ENCODE measurements around the gene SYT1. TPM values are rescaled to one million over a fixed set of nuclear protein-coding genes. Genes with fewer than 3 reads are reported as not detected.

Gene SYT1
- total RNA-seq, 1 donor from 2014 or later: 0.59 TPM

DNA sequence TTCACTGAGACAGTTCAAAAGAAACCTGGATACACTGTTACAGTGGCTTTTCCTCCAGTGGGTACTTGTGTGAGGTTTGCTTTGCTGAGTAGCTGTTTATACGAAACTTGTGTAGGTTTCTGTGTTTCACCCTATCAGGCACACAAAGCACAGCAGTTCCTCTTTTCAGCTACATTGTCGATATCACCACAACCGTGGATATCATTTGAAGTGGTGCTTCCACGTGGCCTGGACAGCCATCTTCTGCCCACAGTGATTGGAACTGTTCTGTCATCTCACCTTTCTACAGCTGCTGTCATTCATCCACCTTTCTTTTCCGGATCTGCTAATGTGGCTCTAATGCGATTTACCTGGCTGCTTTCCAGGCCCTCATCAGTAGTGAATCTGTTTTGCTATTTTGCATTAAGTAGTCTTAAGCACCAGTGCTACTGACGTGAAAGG lies 368.8 kb downstream of the SYT1 start:
- no peak for DNase-seq (ENCODE audit: extremely low spot score, unreplicated experiment)
- H3K9me3 Mint-ChIP-seq (ENCODE audit: unreplicated experiment): no peaks in the 10 kb centered on the region
- no peak for TF ChIP-seq CTCF (IDR thresholded peaks at IDR 0.05)
- peaks cover 12% of the 10 kb centered on the region for H3K27me3 Mint-ChIP-seq (ENCODE audit: unreplicated experiment)
- no peak overlapping the region for H3K4me3 Mint-ChIP-seq (ENCODE audit: unreplicated experiment)
- no peak overlapping the region for H3K27ac Mint-ChIP-seq (ENCODE audit: unreplicated experiment)
- no peaks in the 10 kb centered on the region for H3K36me3 Mint-ChIP-seq (ENCODE audit: unreplicated experiment)
- no peaks in the 10 kb centered on the region for H3K4me1 Mint-ChIP-seq (ENCODE audit: unreplicated experiment)

DNA sequence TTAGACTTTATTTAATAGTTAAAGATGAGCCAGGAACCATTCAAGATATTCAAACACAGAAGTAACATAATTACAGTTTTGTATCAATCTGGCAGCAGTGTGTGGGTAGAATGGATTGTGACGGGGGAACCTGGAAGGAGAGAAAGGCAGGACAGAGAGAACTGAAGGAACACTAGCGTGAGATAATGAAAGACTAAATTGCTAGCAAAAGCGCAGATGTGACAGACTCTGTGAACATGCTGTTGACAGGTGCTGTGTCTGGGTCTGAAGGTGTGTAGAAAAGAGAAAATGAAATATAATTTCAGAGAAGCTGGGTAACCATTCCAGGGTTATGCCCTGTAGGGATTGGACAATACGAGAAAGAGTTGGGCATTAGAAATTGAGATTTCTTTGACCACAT lies 372.3 kb downstream of the SYT1 start:
- Mint-ChIP-seq H3K27me3 (ENCODE audit: unreplicated experiment) (peaks cover 5% of the 10 kb centered on the region), H3K9me3 (ENCODE audit: unreplicated experiment) (no peaks in the 10 kb centered on the region), H3K27ac (ENCODE audit: unreplicated experiment) (no peak overlapping the region), H3K36me3 (ENCODE audit: unreplicated experiment) (no peaks in the 10 kb centered on the region), H3K4me3 (ENCODE audit: unreplicated experiment) (no peak overlapping the region), H3K4me1 (ENCODE audit: unreplicated experiment) (no peaks in the 10 kb centered on the region)
- no peak for TF ChIP-seq CTCF (IDR thresholded peaks at IDR 0.05)
- DNase-seq (ENCODE audit: extremely low spot score, unreplicated experiment): no peak

DNA sequence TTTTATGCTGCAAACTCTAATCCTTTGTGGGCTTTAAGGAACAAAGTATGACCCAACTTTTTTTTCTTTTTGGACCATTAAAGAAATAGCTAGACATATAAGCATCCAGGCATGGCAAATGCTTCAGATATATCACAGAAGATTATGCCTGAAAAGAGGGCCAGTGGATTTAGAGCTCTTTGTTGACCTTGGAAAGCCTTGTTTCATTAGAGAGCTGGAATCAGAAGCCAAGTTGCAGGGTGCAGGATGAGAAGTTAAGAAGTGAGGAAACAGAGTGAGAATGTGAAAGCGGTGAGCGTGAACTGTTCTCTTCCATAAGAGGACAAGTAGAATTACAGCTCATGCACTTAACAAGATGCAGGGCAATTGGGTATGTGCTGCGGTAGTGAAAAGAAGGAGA lies 373.7 kb downstream of the SYT1 start:
- Mint-ChIP-seq H3K4me1 (ENCODE audit: unreplicated experiment) (no peaks in the 10 kb centered on the region), H3K4me3 (ENCODE audit: unreplicated experiment) (no peak overlapping the region), H3K27ac (ENCODE audit: unreplicated experiment) (no peak overlapping the region), H3K27me3 (ENCODE audit: unreplicated experiment) (peaks cover 5% of the 10 kb centered on the region), H3K36me3 (ENCODE audit: unreplicated experiment) (no peaks in the 10 kb centered on the region), H3K9me3 (ENCODE audit: unreplicated experiment) (peaks cover 6% of the 10 kb centered on the region)
- no peak for TF ChIP-seq CTCF (IDR thresholded peaks at IDR 0.05)
- no peak for DNase-seq (ENCODE audit: extremely low spot score, unreplicated experiment)

DNA sequence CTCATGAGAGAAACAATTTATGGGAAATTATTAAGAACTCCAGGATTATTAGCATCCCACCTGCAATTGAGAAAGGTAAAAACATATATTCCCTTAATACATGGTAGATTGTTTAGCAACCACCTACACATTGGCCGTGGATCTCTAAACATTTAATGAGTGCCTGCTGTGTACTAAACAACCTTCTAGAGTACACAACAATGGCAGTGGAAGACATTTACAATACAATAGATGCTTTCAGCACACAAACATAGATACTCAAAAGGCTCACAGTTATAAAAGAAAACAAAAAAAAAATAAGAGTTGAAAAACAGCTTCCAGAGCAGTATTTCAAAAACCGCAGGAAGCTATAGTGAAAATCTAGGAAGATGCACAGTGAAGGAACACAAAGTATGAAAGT lies 382.9 kb downstream of the SYT1 start:
- TF ChIP-seq CTCF (IDR thresholded peaks at IDR 0.05): no peak
- Mint-ChIP-seq H3K27me3 (ENCODE audit: unreplicated experiment) (no peaks in the 10 kb centered on the region), H3K9me3 (ENCODE audit: unreplicated experiment) (peaks cover 3% of the 10 kb centered on the region), H3K27ac (ENCODE audit: unreplicated experiment) (no peak overlapping the region), H3K4me1 (ENCODE audit: unreplicated experiment) (no peaks in the 10 kb centered on the region), H3K4me3 (ENCODE audit: unreplicated experiment) (no peak overlapping the region), H3K36me3 (ENCODE audit: unreplicated experiment) (no peaks in the 10 kb centered on the region)
- no peak for DNase-seq (ENCODE audit: extremely low spot score, unreplicated experiment)

GRCh38 chr12:79250186-79250585 lies 385.6 kb downstream of the SYT1 start:
- Mint-ChIP-seq H3K4me1 (ENCODE audit: unreplicated experiment) (no peaks in the 10 kb centered on the region), H3K4me3 (ENCODE audit: unreplicated experiment) (no peak overlapping the region), H3K36me3 (ENCODE audit: unreplicated experiment) (no peaks in the 10 kb centered on the region), H3K9me3 (ENCODE audit: unreplicated experiment) (peaks cover 6% of the 10 kb centered on the region), H3K27ac (ENCODE audit: unreplicated experiment) (no peak overlapping the region), H3K27me3 (ENCODE audit: unreplicated experiment) (no peaks in the 10 kb centered on the region)
- TF ChIP-seq CTCF (IDR thresholded peaks at IDR 0.05): no peak
- no peak for DNase-seq (ENCODE audit: extremely low spot score, unreplicated experiment)

All from osteocyte (in vitro differentiated cells).